IMR-90 (cell line): ENCODE measurements around the gene GNA14. TPM values are rescaled to one million over a fixed set of nuclear protein-coding genes. Genes with fewer than 3 reads are reported as not detected.

Source experiments
- ATAC-seq: fragments of 200-7000 bp; cut with Tn5 transposase; 2 replicates; pipeline ENCODE4 v1.9.1; 2020; ENCODE audit warnings: low read depth, mild to moderate bottlenecking, moderate library complexity
- BruUV-seq: library from RNA; stranded (reverse); fragments of 400-500 nt; replicated peaks from 2 replicates; lab custom pipeline; 2021; lab: Mats Ljungman, UMichigan
- CTCF ChIA-PET: fragments of 300-600 bp; formaldehyde crosslinking; extraction: SDS; loops from one replicate; lab custom pipeline; 2021; ENCODE audit warnings: antibody characterized with exemption; lab: Yijun Ruan, JAX
- POLR2A ChIA-PET: fragments of 300-600 bp; sonication (Branson Sonifier 250); formaldehyde crosslinking; loops from one replicate; lab custom pipeline; 2022; ENCODE audit warnings: antibody characterized with exemption; ENCODE audit not compliant: unreplicated experiment; lab: Charles Lee
- DNase-seq: peaks from one replicate; pipeline ENCODE4 v3.0.0; 2013
- H2AFZ ChIP-seq: replicated peaks from 2 replicates; pipeline ENCODE3; 2013; ENCODE audit warnings: low read length, mild to moderate bottlenecking; ENCODE audit not compliant: poor library complexity
- H2AK5ac ChIP-seq: 2 replicates; pipeline ENCODE4 v1.6.1; 2013; ENCODE audit warnings: low read depth, low read length, inconsistent platforms
- H2AK9ac ChIP-seq: replicated peaks from 2 replicates; pipeline ENCODE3; 2013; ENCODE audit warnings: mild to moderate bottlenecking, low read depth, low read length, moderate library complexity; ENCODE audit not compliant: poor library complexity
- H2BK120ac ChIP-seq: 2 replicates; pipeline ENCODE4 v1.6.1; 2013; ENCODE audit warnings: low read depth, low read length, inconsistent platforms
- H2BK15ac ChIP-seq: 3 replicates; pipeline ENCODE4 v1.6.1; 2013; ENCODE audit warnings: low read depth, low read length, inconsistent platforms
- H2BK20ac ChIP-seq: 2 replicates; pipeline ENCODE4 v1.6.1; 2013; ENCODE audit warnings: low read depth, mild to moderate bottlenecking, inconsistent platforms, low read length, moderate library complexity
- H2BK5ac ChIP-seq: 2 replicates; pipeline ENCODE4 v1.6.1; 2013; ENCODE audit warnings: mild to moderate bottlenecking, low read depth, low read length, inconsistent platforms; ENCODE audit not compliant: poor library complexity, severe bottlenecking
- H3K14ac ChIP-seq: replicated peaks from 2 replicates; pipeline ENCODE4 v1.6.1; 2013; ENCODE audit warnings: low read depth, low read length, inconsistent platforms
- H3K18ac ChIP-seq: 2 replicates; pipeline ENCODE4 v1.6.1; 2013; ENCODE audit warnings: low read depth, low read length, control low read depth
- H3K23ac ChIP-seq: 2 replicates; pipeline ENCODE4 v1.6.1; 2013; ENCODE audit warnings: low read depth, low read length, inconsistent platforms
- H3K27ac ChIP-seq: 2 replicates; pipeline ENCODE4 v1.5.1; 2013; ENCODE audit warnings: mild to moderate bottlenecking, control low read depth, low read length; ENCODE audit not compliant: insufficient read depth
- H3K27me3 ChIP-seq: 2 replicates; pipeline ENCODE4 v1.6.1; 2013; ENCODE audit warnings: low read length; ENCODE audit not compliant: control insufficient read depth, insufficient read depth
- H3K36me3 ChIP-seq: 2 replicates; pipeline ENCODE4 v1.6.1; 2013; ENCODE audit warnings: low read length, mixed read lengths; ENCODE audit not compliant: control insufficient read depth, insufficient read depth
- H3K4ac ChIP-seq: 2 replicates; pipeline ENCODE4 v1.6.1; 2013; ENCODE audit warnings: low read depth, low read length, inconsistent platforms
- H3K4me1 ChIP-seq: 2 replicates; pipeline ENCODE4 v1.6.1; 2013; ENCODE audit warnings: low read length, mixed read lengths; ENCODE audit not compliant: control insufficient read depth, insufficient read depth
- H3K4me2 ChIP-seq: 2 replicates; pipeline ENCODE4 v1.6.1; 2013; ENCODE audit warnings: low read depth, mild to moderate bottlenecking, control low read depth, low read length, moderate library complexity
- H3K4me3 ChIP-seq: 2 replicates; pipeline ENCODE4 v1.5.1; 2013; ENCODE audit warnings: low read depth, mild to moderate bottlenecking, control low read depth, low read length, moderate library complexity; ENCODE audit not compliant: insufficient read depth
- H3K56ac ChIP-seq: 2 replicates; pipeline ENCODE4 v1.6.1; 2013; ENCODE audit warnings: low read length, inconsistent platforms; ENCODE audit not compliant: insufficient read depth; ENCODE audit errors: extremely low read depth
- H3K79me1 ChIP-seq, 2 experiments: 2 replicates each; pipeline ENCODE4 v1.6.1; 2013; ENCODE audit warnings: low read length in 2 of 2, inconsistent platforms in 1 of 2, low read depth in 1 of 2
- H3K9ac ChIP-seq: 2 replicates; pipeline ENCODE4 v1.6.1; 2013; ENCODE audit warnings: low read depth, low read length, control low read depth
- H3K9me1 ChIP-seq: 2 replicates; pipeline ENCODE4 v1.6.1; 2013; ENCODE audit warnings: low read length, inconsistent platforms; ENCODE audit not compliant: insufficient read depth
- H3K9me3 ChIP-seq: 2 replicates; pipeline ENCODE4 v1.6.1; 2013; ENCODE audit warnings: low read length; ENCODE audit not compliant: control insufficient read depth, insufficient read depth
- H4K20me1 ChIP-seq: 2 replicates; pipeline ENCODE4 v1.6.1; 2013; ENCODE audit warnings: low read length, inconsistent platforms; ENCODE audit not compliant: insufficient read depth
- H4K5ac ChIP-seq: 2 replicates; pipeline ENCODE4 v1.6.1; 2013; ENCODE audit warnings: mild to moderate bottlenecking, low read depth, low read length, control low read depth
- H4K8ac ChIP-seq, 2 experiments: 2 replicates each; pipeline ENCODE4 v1.6.1; 2013; ENCODE audit warnings: low read depth in 2 of 2, low read length in 2 of 2, control low read depth in 1 of 2, inconsistent platforms in 1 of 2
- H4K91ac ChIP-seq: 2 replicates; pipeline ENCODE4 v1.6.1; 2013; ENCODE audit warnings: low read depth, low read length, inconsistent platforms; ENCODE audit not compliant: insufficient read depth
- BHLHE40 ChIP-seq: fragments of 150-350 bp; IDR thresholded peaks from 2 replicates; pipeline ENCODE4 v1.6.1; 2016; ENCODE audit warnings: mild to moderate bottlenecking, low read depth, low read length
- CEBPB ChIP-seq: IDR thresholded peaks from 2 replicates; pipeline ENCODE4 v1.6.1; 2012; ENCODE audit warnings: low read depth, low read length, improper control_type of control experiment
- CHD1 ChIP-seq: IDR thresholded peaks from 2 replicates; pipeline ENCODE4 v1.6.1; 2012; ENCODE audit warnings: low read depth, low read length, improper control_type of control experiment
- FOS ChIP-seq: fragments of 150-350 bp; IDR thresholded peaks from 2 replicates; pipeline ENCODE4 v1.6.1; 2016; ENCODE audit warnings: low read depth, low read length
- MAFK ChIP-seq: IDR thresholded peaks from 2 replicates; pipeline ENCODE4 v1.6.1; 2012; ENCODE audit warnings: low read depth, low read length, improper control_type of control experiment
- MAZ ChIP-seq: IDR thresholded peaks from 2 replicates; pipeline ENCODE4 v1.6.1; 2012; ENCODE audit warnings: low read depth, mild to moderate bottlenecking, low read length, improper control_type of control experiment, moderate library complexity, borderline replicate concordance
- NFE2L2 ChIP-seq: fragments of 150-350 bp; IDR thresholded peaks from 2 replicates; pipeline ENCODE4 v1.6.1; 2016; ENCODE audit warnings: low read depth, mild to moderate bottlenecking, low read length
- POLR2A ChIP-seq: IDR thresholded peaks from 2 replicates; pipeline ENCODE4 v1.6.1; 2012; ENCODE audit warnings: mild to moderate bottlenecking, low read depth, low read length
- RAD21 ChIP-seq: IDR thresholded peaks from 2 replicates; pipeline ENCODE4 v1.6.1; 2012; ENCODE audit warnings: low read length, improper control_type of control experiment
- RCOR1 ChIP-seq: IDR thresholded peaks from 2 replicates; pipeline ENCODE4 v1.6.1; 2012; ENCODE audit warnings: mild to moderate bottlenecking, low read length, improper control_type of control experiment; ENCODE audit not compliant: insufficient replicate concordance
- RFX5 ChIP-seq: IDR thresholded peaks from 2 replicates; pipeline ENCODE4 v1.8.0; 2012; ENCODE audit warnings: low read depth, mild to moderate bottlenecking, low read length, moderate library complexity
- WGBS, 2 experiments: methylation state at CpG; one replicate each; pipeline versions ENCODE4 v1.1.5 to v1.1.7; 2013; ENCODE audit warnings: missing lambda C conversion rate in 2 of 2; ENCODE audit not compliant: insufficient read length in 1 of 2; ENCODE audit errors: extremely low coverage in 2 of 2; 5-methylcytosine and 5-hydroxymethylcytosine counted together
- dilution Hi-C: fragments of 300-500 bp; cut with HindIII; formaldehyde crosslinking; loops from one replicate; pipeline ENCODE4 v1.14.3; 2018; ENCODE audit warnings: low sequenced_read_pairs; ENCODE audit not compliant: unreplicated experiment
- in situ Hi-C: fragments of 300-500 bp; cut with MboI; formaldehyde crosslinking; loops from 3 replicates; pipeline ENCODE4 v1.14.3; 2019; ENCODE audit warnings: low sequenced_read_pairs, inconsistent platforms, mixed read lengths
- intact Hi-C: fragments of 100-400 bp; cut with micrococcal nuclease; formaldehyde crosslinking; loops from 2 replicates; pipeline ENCODE4 v1.10.0; 2022
- polyA plus RNA-seq, 3 experiments: library from polyadenylated mRNA; depleted of rRNA; stranded (reverse); fragments of >200 nt; gene quantifications; 2 replicates each; pipeline ENCODE4 v1.2.3, GENCODE V29; 2012; ENCODE audit warnings: low replicate concordance in 1 of 3
- total RNA-seq: library from RNA; depleted of rRNA; stranded (reverse); fragments of >200 nt; gene quantifications from 2 replicates; pipeline ENCODE4 v1.2.3, GENCODE V29; 2012
- TF ChIP-seq, protein P1 (sequence below): fragments of 150-350 bp; IDR thresholded peaks from 2 replicates; pipeline ENCODE4 v1.6.1; 2016; ENCODE audit warnings: low read depth, mild to moderate bottlenecking, low read length, moderate library complexity, borderline replicate concordance
- TF ChIP-seq, protein P2 (sequence below): fragments of 150-350 bp; IDR thresholded peaks from 2 replicates; pipeline ENCODE4 v1.6.1; 2017; ENCODE audit warnings: mild to moderate bottlenecking, antibody characterized with exemption, low read length, low read depth

Gene GNA14
- total and polyA plus RNA-seq, 2 of the 4 experiments (the other 2 are of a cell fraction): under 0.01 to 0.03 TPM

DNA sequence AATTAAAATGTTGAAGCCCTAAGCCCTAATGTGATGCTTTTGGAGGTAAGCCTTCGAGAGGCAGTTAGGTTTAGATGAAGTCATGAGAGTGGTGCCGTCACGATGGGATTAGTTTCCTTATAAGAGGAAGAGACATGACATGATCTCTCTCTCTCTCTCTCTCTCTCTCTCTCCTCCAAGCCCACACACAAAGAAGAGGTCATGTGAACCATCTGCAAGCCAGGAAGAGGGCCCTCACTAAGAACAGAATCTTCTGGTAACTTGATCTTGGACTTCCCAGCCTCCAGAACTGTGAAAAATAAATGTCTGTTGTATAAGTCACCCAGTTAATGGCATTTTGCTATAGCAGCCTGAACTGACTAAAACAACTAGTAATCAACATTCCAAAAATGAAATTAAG is 175.5 kb downstream of the GNA14 start:
- in situ Hi-C loops: no loop called here
- TF ChIP-seq, protein P1, sequence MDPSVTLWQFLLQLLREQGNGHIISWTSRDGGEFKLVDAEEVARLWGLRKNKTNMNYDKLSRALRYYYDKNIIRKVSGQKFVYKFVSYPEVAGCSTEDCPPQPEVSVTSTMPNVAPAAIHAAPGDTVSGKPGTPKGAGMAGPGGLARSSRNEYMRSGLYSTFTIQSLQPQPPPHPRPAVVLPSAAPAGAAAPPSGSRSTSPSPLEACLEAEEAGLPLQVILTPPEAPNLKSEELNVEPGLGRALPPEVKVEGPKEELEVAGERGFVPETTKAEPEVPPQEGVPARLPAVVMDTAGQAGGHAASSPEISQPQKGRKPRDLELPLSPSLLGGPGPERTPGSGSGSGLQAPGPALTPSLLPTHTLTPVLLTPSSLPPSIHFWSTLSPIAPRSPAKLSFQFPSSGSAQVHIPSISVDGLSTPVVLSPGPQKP: no peak
- TF ChIP-seq BHLHE40 (no peak), POLR2A (no peak), MAZ (no peak), FOS (no peak), CEBPB (no peak), RCOR1 (no peak), NFE2L2 (no peak), MAFK (no peak), RAD21 (no peak), RFX5 (no peak), CHD1 (no peak)
- TF ChIP-seq, protein P2, sequence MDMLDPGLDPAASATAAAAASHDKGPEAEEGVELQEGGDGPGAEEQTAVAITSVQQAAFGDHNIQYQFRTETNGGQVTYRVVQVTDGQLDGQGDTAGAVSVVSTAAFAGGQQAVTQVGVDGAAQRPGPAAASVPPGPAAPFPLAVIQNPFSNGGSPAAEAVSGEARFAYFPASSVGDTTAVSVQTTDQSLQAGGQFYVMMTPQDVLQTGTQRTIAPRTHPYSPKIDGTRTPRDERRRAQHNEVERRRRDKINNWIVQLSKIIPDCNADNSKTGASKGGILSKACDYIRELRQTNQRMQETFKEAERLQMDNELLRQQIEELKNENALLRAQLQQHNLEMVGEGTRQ: no peak
- no peak for ATAC-seq

More for the DNA sequence above, 175.5 kb downstream of the GNA14 start:
- no peak overlapping the region for H3K23ac ChIP-seq
- CTCF ChIA-PET: no interaction called here
- H4K20me1 ChIP-seq: no peaks in the 10 kb centered on the region
- H2AK9ac ChIP-seq: no peak overlapping the region
- no peak overlapping the region for H3K18ac ChIP-seq
- no peak overlapping the region for H4K8ac ChIP-seq
- no peaks in the 10 kb centered on the region for H3K27me3 ChIP-seq
- no peaks in the 10 kb centered on the region for H3K9me1 ChIP-seq
- H3K4me2 ChIP-seq: no peak overlapping the region
- H2AFZ ChIP-seq: no peak overlapping the region
- intact Hi-C loops: no loop called here
- peaks cover 2% of the 10 kb centered on the region; the same call in 1 of the 2 replicates for H3K4me1 ChIP-seq
- no peak overlapping the region for H4K5ac ChIP-seq
- POLR2A ChIA-PET: no interaction called here
- no peaks in the 10 kb centered on the region for H3K36me3 ChIP-seq
- dilution Hi-C loops: no loop called here
- H2BK5ac ChIP-seq: no peak overlapping the region
- no peak for DNase-seq
- no peak overlapping the region for H3K9ac ChIP-seq
- H4K91ac ChIP-seq: no peak overlapping the region
- no peak overlapping the region for H2AK5ac ChIP-seq
- no peak overlapping the region for H2BK20ac ChIP-seq
- H2BK15ac ChIP-seq: no peak overlapping the region
- no peak overlapping the region for H3K56ac ChIP-seq
- WGBS, 2 experiments: no CpG with 5 or more reads among the region's 3 CpGs
- no peak overlapping the region for H3K4me3 ChIP-seq
- H3K27ac ChIP-seq: no peak overlapping the region
- no peak overlapping the region for H2BK120ac ChIP-seq
- peaks cover 2% of the 10 kb centered on the region; the same call in 1 of the 2 replicates for H3K9me3 ChIP-seq
- H3K79me1 ChIP-seq: no peaks in the 10 kb centered on the region
- no peak overlapping the region for H3K14ac ChIP-seq
- no TSS peak for BruUV-seq
- H3K4ac ChIP-seq: no peak overlapping the region
